Measurements from ENCODE around the gene EPGN.

Gene EPGN

DNA sequence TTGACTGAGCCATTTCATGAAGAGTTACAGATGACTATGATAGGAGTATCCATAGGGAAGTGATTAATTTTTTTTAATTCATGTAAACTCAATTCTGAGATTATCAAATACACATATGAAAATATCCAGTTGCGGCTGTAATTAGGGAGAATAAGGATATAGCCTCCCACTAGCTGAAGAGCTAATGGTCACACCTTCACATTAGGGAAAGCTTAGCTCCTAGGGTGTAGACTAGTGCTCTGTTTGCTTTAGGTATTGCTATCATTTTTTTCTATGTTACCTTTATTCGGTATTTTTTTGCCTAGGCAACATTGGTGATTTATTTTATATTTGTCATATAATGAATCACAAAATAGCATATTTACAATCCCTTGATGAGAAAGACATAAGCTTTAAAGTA, 39.6 kb upstream of the EPGN start:
- TF ChIP-seq, protein P1, sequence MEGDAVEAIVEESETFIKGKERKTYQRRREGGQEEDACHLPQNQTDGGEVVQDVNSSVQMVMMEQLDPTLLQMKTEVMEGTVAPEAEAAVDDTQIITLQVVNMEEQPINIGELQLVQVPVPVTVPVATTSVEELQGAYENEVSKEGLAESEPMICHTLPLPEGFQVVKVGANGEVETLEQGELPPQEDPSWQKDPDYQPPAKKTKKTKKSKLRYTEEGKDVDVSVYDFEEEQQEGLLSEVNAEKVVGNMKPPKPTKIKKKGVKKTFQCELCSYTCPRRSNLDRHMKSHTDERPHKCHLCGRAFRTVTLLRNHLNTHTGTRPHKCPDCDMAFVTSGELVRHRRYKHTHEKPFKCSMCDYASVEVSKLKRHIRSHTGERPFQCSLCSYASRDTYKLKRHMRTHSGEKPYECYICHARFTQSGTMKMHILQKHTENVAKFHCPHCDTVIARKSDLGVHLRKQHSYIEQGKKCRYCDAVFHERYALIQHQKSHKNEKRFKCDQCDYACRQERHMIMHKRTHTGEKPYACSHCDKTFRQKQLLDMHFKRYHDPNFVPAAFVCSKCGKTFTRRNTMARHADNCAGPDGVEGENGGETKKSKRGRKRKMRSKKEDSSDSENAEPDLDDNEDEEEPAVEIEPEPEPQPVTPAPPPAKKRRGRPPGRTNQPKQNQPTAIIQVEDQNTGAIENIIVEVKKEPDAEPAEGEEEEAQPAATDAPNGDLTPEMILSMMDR (conservative IDR thresholded peaks at IDR 0.05; ENCODE audit: low read depth, low read length) = no peak
- H3K4me3 ChIP-seq (ENCODE audit: low read length) = no peak overlapping the region
- DNase-seq (ENCODE audit: low read depth) = no peak

- H3K4me3 ChIP-seq (ENCODE audit: low read length) = no peak overlapping the region
- DNase-seq (ENCODE audit: low read depth) = no peak
- TF ChIP-seq, protein P1 (conservative IDR thresholded peaks at IDR 0.05; ENCODE audit: low read depth, low read length) = no peak
Measured at GRCh38 chr4:74278490-74278889, 29.8 kb upstream of the EPGN start.

DNA sequence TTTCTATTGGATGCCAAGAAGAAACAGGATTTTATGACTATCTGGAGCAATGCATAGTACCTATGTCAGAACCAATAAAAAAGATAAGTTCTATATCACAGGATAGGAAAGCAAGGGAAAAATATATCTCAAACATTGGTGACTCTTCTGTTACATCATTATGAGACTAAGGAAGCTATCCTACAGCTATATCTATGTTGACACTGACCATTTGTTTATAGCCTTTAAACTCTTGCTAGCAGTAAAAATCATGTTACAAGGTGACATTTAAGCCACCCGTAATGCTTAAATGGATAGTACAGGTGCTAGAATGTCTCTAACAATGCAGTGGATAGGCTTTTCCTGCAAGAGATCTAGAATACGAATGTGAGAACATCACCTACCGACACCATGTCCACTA, 28.6 kb upstream of the EPGN start:
- no peak for DNase-seq (ENCODE audit: low read depth)
- TF ChIP-seq, protein P1 (conservative IDR thresholded peaks at IDR 0.05; ENCODE audit: low read depth, low read length) = no peak

DNA sequence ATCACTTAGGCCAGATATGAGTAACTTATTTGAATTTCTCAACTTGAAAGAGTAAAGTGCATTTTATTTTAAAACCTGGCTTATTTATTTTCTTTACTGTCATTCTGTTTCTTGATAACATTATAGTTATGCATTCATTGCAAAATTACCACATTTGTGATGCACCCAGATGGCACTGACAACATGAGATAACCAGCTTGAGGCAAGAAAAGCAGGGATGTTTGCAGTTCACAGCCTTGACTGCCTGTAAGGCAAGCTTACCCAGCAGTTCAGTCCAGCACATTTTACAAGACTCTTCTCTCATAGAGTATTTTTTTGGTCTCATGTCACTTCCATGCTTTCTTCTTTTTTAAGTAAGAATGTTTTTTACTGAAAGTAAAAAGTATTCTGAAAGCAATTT, 25.3 kb upstream of the EPGN start:
- DNase-seq (ENCODE audit: low read depth) = no peak
- TF ChIP-seq, protein P1 (conservative IDR thresholded peaks at IDR 0.05; ENCODE audit: low read depth, low read length) = no peak
- no peak overlapping the region for H3K4me3 ChIP-seq (ENCODE audit: low read length)

More for the DNA sequence above, 28.6 kb upstream of the EPGN start:
- no peak overlapping the region for H3K4me3 ChIP-seq (ENCODE audit: low read length)

DNA sequence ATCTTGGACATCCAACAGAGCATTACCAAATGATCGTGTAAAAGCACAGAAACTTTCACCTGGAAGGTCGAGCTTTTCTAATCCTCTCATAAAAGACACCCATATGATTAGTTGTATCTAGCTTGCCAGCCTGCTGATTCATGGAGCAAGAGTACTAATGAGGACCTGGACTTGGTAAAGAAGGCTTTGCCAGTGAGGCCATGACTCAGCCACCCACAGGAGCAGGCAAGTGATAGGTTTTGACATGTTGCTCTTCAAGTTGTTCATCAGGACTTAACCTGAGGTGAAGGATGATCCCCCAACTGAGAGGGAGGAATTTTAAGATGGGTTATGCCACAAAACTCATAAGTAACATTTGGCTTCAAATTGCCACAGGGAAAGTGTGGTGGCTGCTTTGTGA, 24.7 kb upstream of the EPGN start:
- DNase-seq (ENCODE audit: low read depth) = peak; percentile 69
- TF ChIP-seq, protein P1 (conservative IDR thresholded peaks at IDR 0.05; ENCODE audit: low read depth, low read length) = no peak
- no peak overlapping the region for H3K4me3 ChIP-seq (ENCODE audit: low read length)

DNA sequence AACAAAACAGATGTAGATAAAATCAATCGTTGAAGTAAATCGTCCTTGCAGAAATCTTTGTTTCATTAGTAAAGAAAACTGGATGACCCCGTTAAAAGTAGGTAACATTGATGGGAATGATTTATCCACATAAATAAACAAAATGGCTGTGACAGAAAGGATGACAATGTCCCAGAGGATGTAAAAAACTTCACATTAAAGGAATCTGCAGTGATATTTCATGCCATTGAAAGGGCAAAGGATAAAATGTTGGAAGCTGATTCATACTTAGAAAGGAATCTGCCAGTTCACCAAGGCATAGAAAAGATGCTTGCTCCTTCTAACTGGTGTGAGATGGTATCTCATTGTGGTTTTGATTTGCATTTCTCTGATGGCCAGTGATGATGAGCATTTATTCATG, 24.2 kb upstream of the EPGN start:
- DNase-seq (ENCODE audit: low read depth) = no peak
- no peak overlapping the region for H3K4me3 ChIP-seq (ENCODE audit: low read length)
- TF ChIP-seq, protein P1 (conservative IDR thresholded peaks at IDR 0.05; ENCODE audit: low read depth, low read length) = no peak

- TF ChIP-seq, protein P1 (conservative IDR thresholded peaks at IDR 0.05; ENCODE audit: low read depth, low read length) = no peak
- no peak for DNase-seq (ENCODE audit: low read depth)
- H3K4me3 ChIP-seq (ENCODE audit: low read length) = no peak overlapping the region
Measured at GRCh38 chr4:74287164-74287563, 21.1 kb upstream of the EPGN start.
